Endodermal cell (in vitro differentiated cells): ENCODE results near the gene CFAP54. TPM values are rescaled to one million over a fixed set of nuclear protein-coding genes. Genes with fewer than 3 reads are reported as not detected.

Source experiments
- DNase-seq: peaks from one replicate; pipeline ENCODE4 v3.0.0-alpha.2; 2017
- H3K27ac ChIP-seq: 2 replicates; pipeline ENCODE4 v1.5.1; 2013; ENCODE audit warnings: mild to moderate bottlenecking, low read depth, low read length, moderate library complexity
- H3K27me3 ChIP-seq: 2 replicates; pipeline ENCODE4 v1.6.1; 2013; ENCODE audit warnings: mild to moderate bottlenecking, low read length, moderate library complexity; ENCODE audit not compliant: insufficient read depth, control insufficient read depth, poor library complexity, severe bottlenecking
- H3K36me3 ChIP-seq: 2 replicates; pipeline ENCODE4 v1.7.0; 2013; ENCODE audit warnings: mild to moderate bottlenecking, low read length, moderate library complexity; ENCODE audit not compliant: control insufficient read depth, insufficient read depth
- H3K4me1 ChIP-seq: one replicate; pipeline ENCODE4 v1.7.0; 2013; ENCODE audit warnings: low read length; ENCODE audit not compliant: control insufficient read depth, insufficient read depth
- H3K4me3 ChIP-seq: 2 replicates; pipeline ENCODE4 v1.5.1; 2013; ENCODE audit warnings: mild to moderate bottlenecking, low read length, moderate library complexity
- H3K9ac ChIP-seq: 2 replicates; pipeline ENCODE4 v1.6.1; 2013; ENCODE audit warnings: mild to moderate bottlenecking, low read length, moderate library complexity; ENCODE audit not compliant: poor library complexity, severe bottlenecking; ENCODE audit errors: extremely low read depth
- H3K9me3 ChIP-seq: 2 replicates; pipeline ENCODE4 v1.6.1; 2013; ENCODE audit warnings: mild to moderate bottlenecking, low read length, moderate library complexity; ENCODE audit not compliant: control insufficient read depth
- H3K27ac Mint-ChIP-seq: 2 replicates; pipeline ENCODE4 v1.8.0; 2020; ENCODE audit warnings: mixed read lengths
- H3K27me3 Mint-ChIP-seq: 2 replicates; pipeline ENCODE4 v1.8.0; 2021; ENCODE audit warnings: mild to moderate bottlenecking, mixed read lengths; ENCODE audit not compliant: insufficient read depth
- H3K36me3 Mint-ChIP-seq: 2 replicates; pipeline ENCODE4 v1.8.0; 2020; ENCODE audit warnings: low read depth, mixed read lengths
- H3K4me1 Mint-ChIP-seq: 2 replicates; pipeline ENCODE4 v1.8.0; 2020; ENCODE audit warnings: mixed read lengths
- H3K4me3 Mint-ChIP-seq: 2 replicates; pipeline ENCODE4 v1.8.0; 2020; ENCODE audit warnings: mild to moderate bottlenecking, moderate library complexity, mixed read lengths
- H3K9me3 Mint-ChIP-seq: 2 replicates; pipeline ENCODE4 v1.8.0; 2020; ENCODE audit warnings: mild to moderate bottlenecking, mixed read lengths
- WGBS, 2 experiments: methylation state at CpG; one replicate each; pipeline versions ENCODE4 v1.1.5 to v1.1.7; 2013; ENCODE audit warnings: missing lambda C conversion rate in 2 of 2, mixed read lengths in 1 of 2; ENCODE audit not compliant: insufficient coverage in 1 of 2, insufficient read length in 1 of 2; 5-methylcytosine and 5-hydroxymethylcytosine counted together
- total RNA-seq, 2 donors: library from RNA; stranded (reverse); fragmentation: NEBNext Ultra II Directional in 1 of 2; extraction: Animal tissue kit (Norgen Biotek cat#: 25700) in 1 of 2; gene quantifications; 2 replicates in 1 of 2; 3 replicates in 1 of 2; pipeline ENCODE4 v1.2.1, GENCODE V29; 2021
- TF ChIP-seq, protein P1 (sequence below): fragments of 200-600 bp; sonication (generic); conservative IDR thresholded peaks from 2 replicates; pipeline ENCODE4 v1.5.0; 2021; ENCODE audit warnings: antibody characterized with exemption, mild to moderate bottlenecking

Gene CFAP54
- total RNA-seq, 2 donors from 2014 or later, result 1.5 to 1.7 TPM

DNA sequence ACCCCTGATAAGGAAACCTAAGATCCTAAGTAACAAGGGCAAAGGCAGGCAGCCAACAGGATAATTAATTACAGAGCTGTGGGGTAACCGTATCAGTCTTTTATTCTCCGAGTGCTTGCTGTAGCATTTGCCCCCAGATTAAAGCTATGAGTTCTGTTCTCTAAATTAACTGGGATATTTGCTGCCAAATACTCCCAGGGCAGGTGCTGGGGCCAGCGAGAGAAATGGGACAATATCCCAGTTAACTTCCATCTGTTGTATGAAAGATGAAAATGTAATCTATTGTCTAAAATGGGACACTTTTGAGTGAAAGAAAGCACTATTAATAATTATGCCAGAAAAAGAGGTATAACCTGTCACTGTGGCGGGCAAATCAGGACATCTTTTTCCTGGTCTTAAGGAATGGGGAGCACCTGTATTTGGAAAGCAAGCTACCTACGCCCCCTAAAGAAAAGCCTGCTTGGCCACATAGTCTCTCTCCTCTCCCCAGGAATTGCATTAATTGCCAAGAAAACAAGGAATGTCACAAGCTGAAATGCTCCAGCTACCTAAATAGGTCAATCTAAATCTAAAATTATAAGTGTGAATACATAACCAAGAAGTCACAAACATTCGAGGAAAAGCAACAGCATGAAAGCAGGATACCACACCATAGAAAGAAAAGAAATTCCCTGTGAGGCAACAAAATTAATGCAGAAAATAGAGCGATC is 26.7 kb upstream of the CFAP54 start:
- H3K4me3 ChIP-seq, result no peak overlapping the region
- no peaks in the 10 kb centered on the region for H3K36me3 ChIP-seq
- TF ChIP-seq, protein P1, sequence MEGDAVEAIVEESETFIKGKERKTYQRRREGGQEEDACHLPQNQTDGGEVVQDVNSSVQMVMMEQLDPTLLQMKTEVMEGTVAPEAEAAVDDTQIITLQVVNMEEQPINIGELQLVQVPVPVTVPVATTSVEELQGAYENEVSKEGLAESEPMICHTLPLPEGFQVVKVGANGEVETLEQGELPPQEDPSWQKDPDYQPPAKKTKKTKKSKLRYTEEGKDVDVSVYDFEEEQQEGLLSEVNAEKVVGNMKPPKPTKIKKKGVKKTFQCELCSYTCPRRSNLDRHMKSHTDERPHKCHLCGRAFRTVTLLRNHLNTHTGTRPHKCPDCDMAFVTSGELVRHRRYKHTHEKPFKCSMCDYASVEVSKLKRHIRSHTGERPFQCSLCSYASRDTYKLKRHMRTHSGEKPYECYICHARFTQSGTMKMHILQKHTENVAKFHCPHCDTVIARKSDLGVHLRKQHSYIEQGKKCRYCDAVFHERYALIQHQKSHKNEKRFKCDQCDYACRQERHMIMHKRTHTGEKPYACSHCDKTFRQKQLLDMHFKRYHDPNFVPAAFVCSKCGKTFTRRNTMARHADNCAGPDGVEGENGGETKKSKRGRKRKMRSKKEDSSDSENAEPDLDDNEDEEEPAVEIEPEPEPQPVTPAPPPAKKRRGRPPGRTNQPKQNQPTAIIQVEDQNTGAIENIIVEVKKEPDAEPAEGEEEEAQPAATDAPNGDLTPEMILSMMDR, result no peak
- H3K27me3 Mint-ChIP-seq, result no peaks in the 10 kb centered on the region
- no peaks in the 10 kb centered on the region for H3K9me3 Mint-ChIP-seq
- H3K4me1 Mint-ChIP-seq, result peaks cover 18% of the 10 kb centered on the region
- peaks cover 11% of the 10 kb centered on the region for H3K4me1 ChIP-seq
- H3K9ac ChIP-seq, result no peak overlapping the region
- no peak overlapping the region for H3K27ac Mint-ChIP-seq
- H3K9me3 ChIP-seq, result no peaks in the 10 kb centered on the region
- H3K27ac ChIP-seq, result no peak overlapping the region
- H3K4me3 Mint-ChIP-seq, result no peak overlapping the region
- H3K36me3 Mint-ChIP-seq, result no peaks in the 10 kb centered on the region
- H3K27me3 ChIP-seq, result no peaks in the 10 kb centered on the region
- 93 to 94% methylated on average over 5 to 7 of the region's 7 CpGs for WGBS, 2 experiments
- no peak for DNase-seq

DNA sequence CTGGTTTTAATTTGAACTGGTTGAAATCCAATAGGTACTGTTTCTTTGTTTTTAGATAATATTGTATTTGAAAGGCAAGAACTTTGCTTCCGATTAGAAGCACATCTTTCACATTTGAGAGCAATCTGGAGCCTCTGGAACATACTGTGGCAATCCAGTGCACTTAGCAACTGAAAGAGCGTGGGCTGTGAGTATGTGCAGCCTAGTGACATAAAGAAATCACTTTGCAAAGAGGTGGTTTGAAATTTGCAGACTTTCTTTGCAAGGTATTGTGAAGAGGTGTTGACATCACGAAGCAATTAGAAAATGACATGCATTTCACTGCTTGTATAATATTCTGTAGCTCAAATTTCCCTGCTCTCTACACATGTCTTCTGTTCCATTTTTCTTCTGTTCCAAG is 23.5 kb upstream of the CFAP54 start:
- no peaks in the 10 kb centered on the region for H3K27me3 Mint-ChIP-seq

DNA sequence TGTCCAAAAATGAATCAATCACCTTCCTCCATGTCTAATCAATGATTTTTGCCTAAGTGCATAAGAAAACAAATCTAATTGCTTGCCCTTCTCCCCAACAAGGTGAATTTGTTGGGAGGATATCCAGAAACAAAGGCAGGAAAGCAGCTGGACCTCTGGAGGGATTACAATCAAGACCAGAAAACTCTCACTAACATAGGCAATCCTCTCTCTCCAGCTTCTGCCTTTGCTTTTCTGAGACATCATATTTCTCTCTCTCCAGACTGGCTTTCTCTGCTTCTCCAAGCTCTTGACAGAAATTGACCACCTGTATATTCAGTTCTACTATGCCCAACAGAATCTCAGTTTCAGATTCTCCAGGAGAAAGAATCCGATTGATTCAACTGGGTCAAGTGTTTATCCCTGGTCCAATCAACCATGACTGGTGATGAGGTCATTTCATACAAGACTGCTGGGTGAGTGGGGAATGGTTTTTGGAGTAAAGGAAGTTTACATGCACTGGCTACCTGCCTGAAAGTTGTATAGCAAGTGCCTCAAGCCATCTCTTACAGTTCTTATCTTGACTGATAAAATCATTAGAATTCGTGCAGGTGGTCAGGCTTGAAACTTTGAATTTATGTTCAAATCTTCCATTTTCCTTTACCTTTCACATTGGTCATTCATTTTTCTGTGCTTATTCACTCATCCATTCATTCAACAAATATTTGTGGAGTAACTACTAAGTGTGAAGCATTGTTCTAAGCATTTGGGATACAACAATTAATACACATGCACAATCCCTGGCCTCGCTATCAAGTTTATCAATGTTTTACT is 22.2 kb upstream of the CFAP54 start:
- no peaks in the 10 kb centered on the region for H3K9me3 Mint-ChIP-seq
- TF ChIP-seq, protein P1, result no peak
- H3K9ac ChIP-seq, result no peak overlapping the region
- no peaks in the 10 kb centered on the region for H3K36me3 ChIP-seq
- no peak for DNase-seq
- H3K36me3 Mint-ChIP-seq, result no peaks in the 10 kb centered on the region
- H3K9me3 ChIP-seq, result no peaks in the 10 kb centered on the region
- H3K27me3 ChIP-seq, result no peaks in the 10 kb centered on the region
- H3K27me3 Mint-ChIP-seq, result no peaks in the 10 kb centered on the region
- H3K4me3 Mint-ChIP-seq, result no peak overlapping the region
- no peak overlapping the region for H3K27ac ChIP-seq
- peaks cover 9% of the 10 kb centered on the region for H3K4me1 ChIP-seq
- no peak overlapping the region for H3K27ac Mint-ChIP-seq
- H3K4me1 Mint-ChIP-seq, result peaks cover 16% of the 10 kb centered on the region
- H3K4me3 ChIP-seq, result no peak overlapping the region
- WGBS, 2 experiments, result 84 to 90% methylated on average over 2 of the region's 3 CpGs

More for the DNA sequence above, 23.5 kb upstream of the CFAP54 start:
- 90 to 91% methylated on average over 3 of the region's 3 CpGs for WGBS, 2 experiments
- Mint-ChIP-seq H3K36me3 (no peaks in the 10 kb centered on the region), H3K4me1 (peaks cover 18% of the 10 kb centered on the region), H3K9me3 (no peaks in the 10 kb centered on the region), H3K4me3 (no peak overlapping the region), H3K27ac (no peak overlapping the region)
- H3K9ac ChIP-seq, result no peak overlapping the region
- H3K36me3 ChIP-seq, result no peaks in the 10 kb centered on the region
- no peak overlapping the region for H3K27ac ChIP-seq
- H3K9me3 ChIP-seq, result no peaks in the 10 kb centered on the region
- peaks cover 11% of the 10 kb centered on the region for H3K4me1 ChIP-seq
- TF ChIP-seq, protein P1, result no peak
- H3K4me3 ChIP-seq, result no peak overlapping the region
- H3K27me3 ChIP-seq, result no peaks in the 10 kb centered on the region
- no peak for DNase-seq
